K562 (cell line): ENCODE data around the gene ECM1. TPM values are rescaled to one million over a fixed set of nuclear protein-coding genes. Genes with fewer than 3 reads are reported as not detected.

Source experiments
- ATAC-seq: fragments of 200-7000 bp; cut with Tn5 transposase; 3 replicates; pipeline ENCODE4 v1.9.1; 2020; ENCODE audit warnings: moderate library complexity
- BruUV-seq: library from RNA; stranded (reverse); fragments of 400-500 nt; replicated peaks from 2 replicates; lab custom pipeline; 2021; lab: Mats Ljungman, UMichigan
- CTCF ChIA-PET: fragments of 300-600 bp; formaldehyde crosslinking; extraction: SDS; loops from one replicate; lab custom pipeline; 2021; ENCODE audit warnings: low intra/inter-chr PET ratio; lab: Yijun Ruan, JAX
- POLR2A ChIA-PET: fragments of 300-600, 350-650 bp; sonication (Branson Sonifier 250); formaldehyde crosslinking; extraction: SDS; loops from one replicate; lab custom pipeline; 2021; ENCODE audit warnings: antibody characterized with exemption, inconsistent platforms; lab: Yijun Ruan, JAX
- DNase-seq, 4 experiments: peaks; one replicate each; pipeline versions ENCODE4 v3.0.0 to v3.0.0-alpha.2; 2011 to 2018; ENCODE audit warnings: low spot score in 3 of 4, mixed read lengths in 3 of 4; ENCODE audit errors: extremely low read depth in 1 of 4
- FAIRE-seq: peaks from 2 replicates; lab custom pipeline; 2011; peaks lifted over from hg19 to GRCh38; lab: Jason Lieb, UNC
- H2AFZ ChIP-seq: 2 replicates; pipeline ENCODE4 v1.6.0; 2011; ENCODE audit warnings: low read depth, low read length, control low read depth, inconsistent platforms
- H3K27ac ChIP-seq: fragments of 200-600 bp; 3 replicates; pipeline ENCODE4 v1.8.0; 2011; ENCODE audit warnings: low read depth, mild to moderate bottlenecking, control low read depth, inconsistent platforms, low read length, moderate library complexity, mixed read lengths; ENCODE audit errors: extremely low read depth
- H3K27me3 ChIP-seq, 2 experiments: fragments of 300-600 bp in 1 of 2; 2 replicates in 1 of 2; 3 replicates in 1 of 2; pipeline versions ENCODE4 v1.6.0 to v1.8.0; 2011; ENCODE audit warnings: inconsistent platforms in 2 of 2, low read length in 2 of 2, mild to moderate bottlenecking in 1 of 2, mixed read lengths in 1 of 2, moderate library complexity in 1 of 2; ENCODE audit not compliant: control insufficient read depth in 2 of 2, insufficient read depth in 2 of 2
- H3K36me3 ChIP-seq: fragments of 300-600 bp; 3 replicates; pipeline ENCODE4 v1.8.0; 2011; ENCODE audit warnings: mild to moderate bottlenecking, low read length, inconsistent platforms; ENCODE audit not compliant: control insufficient read depth, insufficient read depth
- H3K4me1 ChIP-seq, 2 experiments: fragments of 200-600 bp in 1 of 2; replicated peaks in 1 of 2; 2 replicates in 1 of 2; 3 replicates in 1 of 2; pipeline versions ENCODE4 v1.5.1 to v1.8.0; 2011; ENCODE audit warnings: inconsistent platforms in 2 of 2, low read length in 2 of 2, mild to moderate bottlenecking in 1 of 2, mixed read lengths in 1 of 2, moderate library complexity in 1 of 2; ENCODE audit not compliant: control insufficient read depth in 2 of 2, insufficient read depth in 2 of 2
- H3K4me2 ChIP-seq: 2 replicates; pipeline ENCODE4 v1.6.1; 2011; ENCODE audit warnings: low read length, control low read depth, inconsistent platforms, mixed read lengths; ENCODE audit not compliant: insufficient read depth
- H3K4me3 ChIP-seq: fragments of 200-600 bp; sonication (generic), shearing (Covaris generic); 2 replicates; pipeline ENCODE4 v1.5.1; 2016; ENCODE audit warnings: control low read depth, inconsistent platforms
- H3K79me2 ChIP-seq: fragments of 200-600 bp; 3 replicates; pipeline ENCODE4 v1.8.0; 2011; ENCODE audit warnings: low read length, inconsistent platforms; ENCODE audit not compliant: control insufficient read depth, insufficient read depth
- H3K9ac ChIP-seq, 2 experiments: 2 replicates each; pipeline versions ENCODE4 v1.6.0 to v1.6.1; 2011; ENCODE audit warnings: low read depth in 2 of 2, low read length in 2 of 2, control low read depth in 1 of 2, inconsistent platforms in 1 of 2, mild to moderate bottlenecking in 1 of 2, mixed read lengths in 1 of 2; ENCODE audit not compliant: insufficient read depth in 1 of 2
- H3K9me1 ChIP-seq: one replicate; pipeline ENCODE4 v1.6.0; 2011; ENCODE audit warnings: inconsistent platforms, mild to moderate bottlenecking, low read length, moderate library complexity; ENCODE audit not compliant: control insufficient read depth, insufficient read depth
- H3K9me3 ChIP-seq: replicated peaks from 2 replicates; pipeline ENCODE4 v1.5.1; 2011; ENCODE audit warnings: low read depth, low read length, inconsistent platforms; ENCODE audit not compliant: control insufficient read depth, insufficient read depth
- H4K20me1 ChIP-seq: replicated peaks from 2 replicates; pipeline ENCODE4 v1.6.1; 2011; ENCODE audit warnings: low read length, inconsistent platforms, mixed read lengths; ENCODE audit not compliant: control insufficient read depth, insufficient read depth
- CHD1 ChIP-seq: fragments of 200-600 bp; sonication (generic); IDR thresholded peaks from one replicate; pipeline ENCODE4 v1.6.1; 2012; ENCODE audit warnings: mild to moderate bottlenecking, moderate library complexity, low read length, inconsistent platforms
- KAT7 ChIP-seq: sonication (generic); formaldehyde crosslinking; IDR thresholded peaks from 2 replicates; pipeline ENCODE4 v1.8.0; 2022; ENCODE audit warnings: missing genetic modification reagents, mild to moderate bottlenecking, borderline replicate concordance
- TAF9B ChIP-seq: fragments of 450-650 bp; IDR thresholded peaks from 2 replicates; pipeline ENCODE4 v1.6.1; 2018; ENCODE audit warnings: mild to moderate bottlenecking; ENCODE audit not compliant: partially characterized antibody
- TBP ChIP-seq: optimal IDR thresholded peaks from 2 replicates; pipeline ENCODE3; 2011; ENCODE audit warnings: low read depth, low read length, improper control_type of control experiment
- ZFX ChIP-seq: sonication (generic); formaldehyde crosslinking; IDR thresholded peaks from 2 replicates; pipeline ENCODE4 v1.8.0; 2022; ENCODE audit warnings: mild to moderate bottlenecking, missing genetic modification reagents, moderate library complexity
- ZNF134 ChIP-seq: fragments of 250-450 bp; sonication (Bioruptor Pico); conservative IDR thresholded peaks from 2 replicates; pipeline ENCODE4 v1.4.0; 2020
- ZNF263 ChIP-seq: sonication (generic); formaldehyde crosslinking; IDR thresholded peaks from 2 replicates; pipeline ENCODE4 v1.8.0; 2022; ENCODE audit warnings: mild to moderate bottlenecking, missing genetic modification reagents, borderline replicate concordance
- ZNF431 ChIP-seq: sonication (generic); formaldehyde crosslinking; IDR thresholded peaks from 2 replicates; pipeline ENCODE4 v1.8.0; 2022; ENCODE audit warnings: mild to moderate bottlenecking, missing genetic modification reagents
- WGBS: fragments of 100-300 bp; shearing (Covaris generic); methylation state at CpG from one replicate; pipeline ENCODE4 v1.1.6; 2016; ENCODE audit warnings: low coverage, mixed read lengths; ENCODE audit not compliant: insufficient coverage; ENCODE audit errors: missing lambda C conversion rate; 5-methylcytosine and 5-hydroxymethylcytosine counted together
- in situ Hi-C: fragments of 300-500 bp; cut with MboI; formaldehyde crosslinking; loops from 4 replicates; pipeline ENCODE4 v1.15.0; 2018; ENCODE audit warnings: inconsistent platforms, mixed read lengths
- intact Hi-C: fragments of 100-400 bp; cut with micrococcal nuclease; formaldehyde crosslinking; loops from 2 replicates; pipeline ENCODE4 v1.14.2; 2022
- polyA plus RNA-seq, 8 experiments: library from polyadenylated mRNA; depleted of rRNA in 4 of 8; stranded (reverse) in 5 of 8; unstranded in 3 of 8; fragments of >200 nt; fragmentation: Nextera tagmentation in 2 of 8; fragmentation: Illumina TruSeq in 1 of 8; extraction: Ambion mirVana in 2 of 8; extraction: Trizol in 1 of 8; gene quantifications; 2 replicates each; pipeline versions ENCODE4 v1.2.1 to v1.2.3, GENCODE V29; 2011 to 2014; ENCODE audit warnings: inconsistent platforms in 1 of 8, missing spikeins in 1 of 8
- total RNA-seq, 7 experiments: library from RNA; depleted of rRNA in 6 of 7; stranded (reverse); fragments of >200 nt in 6 of 7; fragmentation: Illumina TruSeq in 2 of 7; extraction: Trizol in 2 of 7; gene quantifications; 2 replicates each; pipeline versions ENCODE4 v1.2.1 to v1.2.3, GENCODE V29; 2011 to 2021; ENCODE audit warnings: low replicate concordance in 1 of 7

ECM1 gene
- total and polyA plus RNA-seq, 9 of the 15 experiments (the other 6 are each of a cell fraction or from before 2014, with no cell fraction given) = 6.6 to 52.2 (median 12.8) TPM

DNA sequence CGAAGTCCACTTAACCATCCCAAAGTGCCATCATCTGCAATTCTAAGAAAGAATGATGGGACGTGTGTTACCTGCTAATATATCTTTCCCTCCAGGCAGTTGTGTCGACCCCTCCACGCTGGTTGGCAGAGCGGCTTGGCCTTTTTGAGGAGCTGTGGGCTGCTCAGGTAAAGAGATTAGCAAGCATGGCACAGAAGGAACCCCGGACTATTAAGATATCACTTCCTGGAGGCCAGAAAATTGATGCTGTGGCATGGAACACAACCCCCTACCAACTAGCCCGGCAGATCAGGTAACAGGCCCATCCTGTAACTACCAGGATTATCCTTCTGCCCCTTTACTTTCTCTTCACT, 20.2 kb upstream of the ECM1 start:
- H3K79me2 ChIP-seq = peaks cover 18% of the 10 kb centered on the region
- no peak for DNase-seq
- no peak for ATAC-seq
- peak overlapping the region; percentile 90 to 94; a peak in 3 of 4 replicates for H3K9ac ChIP-seq
- H4K20me1 ChIP-seq = no peaks in the 10 kb centered on the region
- H3K36me3 ChIP-seq = peaks cover 38% of the 10 kb centered on the region
- FAIRE-seq = no peak
- BruUV-seq = TSS peak; percentile 84
- no peaks in the 10 kb centered on the region for H3K9me1 ChIP-seq
- H3K4me3 ChIP-seq = peak overlapping the region; percentile 74
- no peaks in the 10 kb centered on the region for H3K27me3 ChIP-seq
- 0% methylated on average over 7 of the region's 7 CpGs for WGBS
- in situ Hi-C loops (no loop called here), intact Hi-C loops (loop anchor here (1.0 to 10.0 kb wide), 3 partner anchors 28 to 137 kb away; partner anchors contain the start of genes ENSA and FALEC)
- peak overlapping the region; percentile 96 for H3K4me2 ChIP-seq
- POLR2A ChIA-PET = interaction anchor here (1.0 to 1.5 kb wide), 3 partner anchors 73 to 92 kb away, joined by 3 to 4 read pairs (median 3); partner anchors contain the start of gene MCL1
- peak overlapping the region; percentile 74 for H3K27ac ChIP-seq
- H2AFZ ChIP-seq = peak overlapping the region; percentile 87
- H3K4me1 ChIP-seq = peaks cover 3 to 10% of the 10 kb centered on the region in 2 experiments; a peak in 3 of 5 replicates
- H3K9me3 ChIP-seq = no peaks in the 10 kb centered on the region
- TF ChIP-seq ZNF263 (CRISPR knock-in tag) (no peak), ZNF431 (CRISPR knock-in tag) (no peak), TAF9B (no peak), ZNF134 (CRISPR knock-in tag) (no peak), KAT7 (CRISPR knock-in tag) (peak; percentile 17; the same call in 1 of the 2 replicates), ZFX (no peak), TBP (no peak), CHD1 (peak; percentile 12)
- CTCF ChIA-PET = interaction anchor here (0.6 kb wide), 1 partner anchor 119 kb away, joined by 3 read pairs; no protein-coding TSS in a partner anchor
